ENCODE measurements around the gene ZBTB5.

ZBTB5 gene

DNA sequence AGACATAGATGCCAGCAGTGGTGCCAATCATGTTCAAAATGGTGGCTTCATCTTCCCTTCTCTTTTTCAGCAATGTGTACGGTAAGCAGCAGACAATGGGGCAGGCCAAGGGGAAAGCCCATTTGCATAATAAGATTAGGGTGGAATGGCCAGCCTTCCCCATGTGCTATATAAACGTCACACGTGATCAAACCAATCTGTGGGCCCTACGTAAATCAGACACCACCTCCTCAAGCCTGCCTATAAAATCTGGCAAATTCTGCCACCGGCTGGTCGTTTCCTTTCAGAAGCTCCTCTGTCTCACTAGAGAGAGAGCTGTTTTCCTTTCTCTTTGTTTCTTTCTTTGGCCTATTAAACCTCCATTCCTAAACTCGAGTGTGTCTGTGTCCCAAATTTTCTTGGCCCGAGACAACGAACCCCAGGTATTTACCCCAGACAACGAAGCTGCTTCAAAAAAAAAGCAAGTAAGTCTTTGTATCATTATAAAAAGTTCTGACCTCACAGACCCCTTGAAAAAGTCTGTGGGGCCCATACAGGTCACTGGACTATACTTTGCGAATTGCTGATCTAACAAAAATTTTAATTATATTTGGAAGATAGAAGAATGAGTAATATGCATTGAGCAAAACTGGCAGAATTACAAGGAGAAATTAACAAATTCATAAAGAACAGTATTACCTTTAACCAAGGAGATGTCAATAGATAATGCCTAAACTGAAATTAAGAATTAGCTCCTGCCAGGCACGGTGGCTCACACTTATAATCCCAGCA lies 15.2 kb downstream of the ZBTB5 start:
- Histone ChIP-seq H3K79me2 (ENCODE audit: insufficient read depth, low read length) (peaks cover 76% of the 10 kb centered on the region), H3K9ac (ENCODE audit: low read depth, low read length, poor library complexity, severe bottlenecking) (no peak overlapping the region), H3K36me3 (ENCODE audit: insufficient read depth, low read length) (peaks cover 10% of the 10 kb centered on the region; the same call in 1 of the 2 replicates), H3K4me2 (ENCODE audit: low read depth, low read length, poor library complexity, severe bottlenecking) (no peak overlapping the region), H3F3A (ENCODE audit: low read depth) (no peaks in the 10 kb centered on the region), H3K4me1 (ENCODE audit: insufficient read depth, low read length, poor library complexity, severe bottlenecking) (peaks cover 5% of the 10 kb centered on the region), H3K4me3 (ENCODE audit: low read length, poor library complexity, severe bottlenecking) (no peak overlapping the region), H3K9me2 (replicated peaks; ENCODE audit: low read depth, low read length) (no peaks in the 10 kb centered on the region), H3K9me3 (ENCODE audit: insufficient read depth, low read depth, low read length) (no peaks in the 10 kb centered on the region), H2AFZ (ENCODE audit: low read length) (no peak overlapping the region), H4K20me1 (ENCODE audit: insufficient read depth, low read length, poor library complexity, severe bottlenecking) (peaks cover 23% of the 10 kb centered on the region), H3K27me3 (ENCODE audit: insufficient read depth, low read length, poor library complexity, severe bottlenecking) (no peaks in the 10 kb centered on the region)
- no peak for TF ChIP-seq EZH2phosphoT487 (IDR thresholded peaks at IDR 0.05; ENCODE audit: borderline replicate concordance)
- TF ChIP-seq, protein P1, sequence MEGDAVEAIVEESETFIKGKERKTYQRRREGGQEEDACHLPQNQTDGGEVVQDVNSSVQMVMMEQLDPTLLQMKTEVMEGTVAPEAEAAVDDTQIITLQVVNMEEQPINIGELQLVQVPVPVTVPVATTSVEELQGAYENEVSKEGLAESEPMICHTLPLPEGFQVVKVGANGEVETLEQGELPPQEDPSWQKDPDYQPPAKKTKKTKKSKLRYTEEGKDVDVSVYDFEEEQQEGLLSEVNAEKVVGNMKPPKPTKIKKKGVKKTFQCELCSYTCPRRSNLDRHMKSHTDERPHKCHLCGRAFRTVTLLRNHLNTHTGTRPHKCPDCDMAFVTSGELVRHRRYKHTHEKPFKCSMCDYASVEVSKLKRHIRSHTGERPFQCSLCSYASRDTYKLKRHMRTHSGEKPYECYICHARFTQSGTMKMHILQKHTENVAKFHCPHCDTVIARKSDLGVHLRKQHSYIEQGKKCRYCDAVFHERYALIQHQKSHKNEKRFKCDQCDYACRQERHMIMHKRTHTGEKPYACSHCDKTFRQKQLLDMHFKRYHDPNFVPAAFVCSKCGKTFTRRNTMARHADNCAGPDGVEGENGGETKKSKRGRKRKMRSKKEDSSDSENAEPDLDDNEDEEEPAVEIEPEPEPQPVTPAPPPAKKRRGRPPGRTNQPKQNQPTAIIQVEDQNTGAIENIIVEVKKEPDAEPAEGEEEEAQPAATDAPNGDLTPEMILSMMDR (conservative IDR thresholded peaks at IDR 0.05; ENCODE audit: low read length), result no peak

DNA sequence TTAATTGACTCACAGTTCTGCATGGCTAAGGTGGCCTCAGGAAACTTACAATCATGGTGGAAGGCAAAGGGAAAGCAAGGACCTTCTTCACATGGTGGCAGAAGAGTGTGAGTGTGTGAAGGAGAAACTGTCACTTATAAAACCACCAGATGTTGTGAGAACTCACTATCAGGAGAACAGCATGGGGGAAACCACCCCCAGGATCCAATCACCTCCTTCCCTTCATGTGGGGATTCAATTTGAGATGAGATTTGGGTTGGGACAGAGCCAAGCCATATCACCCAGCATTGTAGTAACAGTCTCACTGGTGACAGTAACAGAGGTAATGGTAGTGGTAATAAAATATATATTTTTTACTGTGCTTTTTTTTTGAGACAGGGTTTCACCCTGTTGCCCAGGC lies 18.1 kb downstream of the ZBTB5 start:
- peaks cover 2% of the 10 kb centered on the region for H4K20me1 ChIP-seq (ENCODE audit: insufficient read depth, low read length, poor library complexity, severe bottlenecking)
- no peaks in the 10 kb centered on the region for H3K4me1 ChIP-seq (ENCODE audit: insufficient read depth, low read length, poor library complexity, severe bottlenecking)
- no peak overlapping the region for H3K4me3 ChIP-seq (ENCODE audit: low read length, poor library complexity, severe bottlenecking)
- H3K79me2 ChIP-seq (ENCODE audit: insufficient read depth, low read length), result peaks cover 62% of the 10 kb centered on the region; the same call in 1 of the 2 replicates
- no peaks in the 10 kb centered on the region for H3K27me3 ChIP-seq (ENCODE audit: insufficient read depth, low read length, poor library complexity, severe bottlenecking)
- peaks cover 18% of the 10 kb centered on the region; the same call in 1 of the 2 replicates for H3K36me3 ChIP-seq (ENCODE audit: insufficient read depth, low read length)
- H2AFZ ChIP-seq (ENCODE audit: low read length), result no peak overlapping the region
- H3K9me2 ChIP-seq (replicated peaks; ENCODE audit: low read depth, low read length), result no peaks in the 10 kb centered on the region
- no peak overlapping the region for H3K9ac ChIP-seq (ENCODE audit: low read depth, low read length, poor library complexity, severe bottlenecking)
- H3K9me3 ChIP-seq (ENCODE audit: insufficient read depth, low read depth, low read length), result no peaks in the 10 kb centered on the region
- no peaks in the 10 kb centered on the region for H3F3A ChIP-seq (ENCODE audit: low read depth)
- H3K4me2 ChIP-seq (ENCODE audit: low read depth, low read length, poor library complexity, severe bottlenecking), result no peak overlapping the region
- TF ChIP-seq, protein P1 (conservative IDR thresholded peaks at IDR 0.05; ENCODE audit: low read length), result no peak
- TF ChIP-seq EZH2phosphoT487 (IDR thresholded peaks at IDR 0.05; ENCODE audit: borderline replicate concordance), result no peak

DNA sequence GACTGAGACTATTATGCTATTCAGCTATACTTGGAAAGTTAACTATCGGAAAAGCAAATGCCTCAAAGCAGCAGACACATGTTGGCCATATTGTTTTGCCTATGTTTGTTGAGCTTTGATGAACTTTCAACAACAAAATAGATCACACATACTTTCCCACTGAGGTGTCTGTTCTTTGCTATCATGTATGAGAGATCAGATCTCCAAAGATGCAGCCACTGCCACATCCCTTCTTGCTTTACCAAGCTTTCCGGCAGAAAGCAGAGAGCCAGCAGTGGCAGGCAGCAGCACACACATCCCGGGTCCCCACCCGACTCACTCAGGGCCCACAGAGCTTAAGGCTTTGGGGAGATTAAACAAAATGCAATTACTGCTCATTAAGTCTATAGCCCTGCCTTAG lies 18.8 kb downstream of the ZBTB5 start:
- H3K4me2 ChIP-seq (ENCODE audit: low read depth, low read length, poor library complexity, severe bottlenecking), result no peak overlapping the region
- H3K9me2 ChIP-seq (replicated peaks; ENCODE audit: low read depth, low read length), result no peaks in the 10 kb centered on the region
- H3K9me3 ChIP-seq (ENCODE audit: insufficient read depth, low read depth, low read length), result no peaks in the 10 kb centered on the region
- peaks cover 55% of the 10 kb centered on the region; the same call in 1 of the 2 replicates for H3K79me2 ChIP-seq (ENCODE audit: insufficient read depth, low read length)
- H3K4me1 ChIP-seq (ENCODE audit: insufficient read depth, low read length, poor library complexity, severe bottlenecking), result no peaks in the 10 kb centered on the region
- H3K4me3 ChIP-seq (ENCODE audit: low read length, poor library complexity, severe bottlenecking), result no peak overlapping the region
- TF ChIP-seq, protein P1 (conservative IDR thresholded peaks at IDR 0.05; ENCODE audit: low read length), result no peak
- TF ChIP-seq EZH2phosphoT487 (IDR thresholded peaks at IDR 0.05; ENCODE audit: borderline replicate concordance), result no peak
- H2AFZ ChIP-seq (ENCODE audit: low read length), result no peak overlapping the region
- no peak overlapping the region for H3K9ac ChIP-seq (ENCODE audit: low read depth, low read length, poor library complexity, severe bottlenecking)
- no peaks in the 10 kb centered on the region for H3F3A ChIP-seq (ENCODE audit: low read depth)
- no peaks in the 10 kb centered on the region for H4K20me1 ChIP-seq (ENCODE audit: insufficient read depth, low read length, poor library complexity, severe bottlenecking)
- H3K27me3 ChIP-seq (ENCODE audit: insufficient read depth, low read length, poor library complexity, severe bottlenecking), result no peaks in the 10 kb centered on the region
- peaks cover 26% of the 10 kb centered on the region; the same call in 1 of the 2 replicates for H3K36me3 ChIP-seq (ENCODE audit: insufficient read depth, low read length)
